HepG2 (cell line): ENCODE data around the gene DDX19B. TPM values are rescaled to one million over a fixed set of nuclear protein-coding genes. Genes with fewer than 3 reads are reported as not detected.

Experiments used
- ATAC-seq: fragments of 200-7000 bp; cut with Tn5 transposase; 3 replicates; pipeline ENCODE4 v1.9.1; 2020; ENCODE audit warnings: mild to moderate bottlenecking, moderate library complexity
- BruUV-seq: library from RNA; stranded (reverse); fragments of 400-500 nt; replicated peaks from 2 replicates; lab custom pipeline; 2021; lab: Mats Ljungman, UMichigan
- CTCF ChIA-PET: fragments of 300-600 bp; formaldehyde crosslinking; extraction: SDS; loops from one replicate; lab custom pipeline; 2021; ENCODE audit warnings: low total read pairs, inconsistent platforms, low intra/inter-chr PET ratio; lab: Yijun Ruan, JAX
- POLR2A ChIA-PET: fragments of 350-600 bp; sonication (Branson Sonifier 250); formaldehyde crosslinking; loops from one replicate; lab custom pipeline; 2020; ENCODE audit warnings: antibody characterized with exemption, inconsistent platforms; lab: Yijun Ruan, JAX
- DNase-seq: peaks from one replicate; pipeline ENCODE4 v3.0.0-alpha.2; 2015; ENCODE audit warnings: low spot score
- FAIRE-seq: peaks from 3 replicates; lab custom pipeline; 2011; peaks lifted over from hg19 to GRCh38; lab: Jason Lieb, UNC
- H2AFZ ChIP-seq: one replicate; pipeline ENCODE4 v1.6.1; 2011; ENCODE audit warnings: low read length, inconsistent platforms
- H3K27ac ChIP-seq: fragments of 300-600 bp; 3 replicates; pipeline ENCODE4 v1.8.0; 2011; ENCODE audit warnings: mixed run types, mild to moderate bottlenecking, mixed read lengths, low read length, inconsistent platforms; ENCODE audit not compliant: insufficient read depth; ENCODE audit errors: extremely low read length
- H3K27me3 ChIP-seq, 2 experiments: fragments of 200-600 bp in 1 of 2; 2 replicates in 1 of 2; 3 replicates in 1 of 2; pipeline versions ENCODE4 v1.6.0 to v1.8.0; 2011; ENCODE audit warnings: low read length in 2 of 2, mild to moderate bottlenecking in 2 of 2, moderate library complexity in 2 of 2, inconsistent platforms in 1 of 2; ENCODE audit not compliant: insufficient read depth in 2 of 2, control insufficient read depth in 1 of 2
- H3K36me3 ChIP-seq, 2 experiments: fragments of 200-600 bp in 1 of 2; replicated peaks in 1 of 2; 2 replicates in 1 of 2; 3 replicates in 1 of 2; pipeline versions ENCODE4 v1.5.1 to v1.8.0; 2011; ENCODE audit warnings: low read length in 2 of 2, inconsistent platforms in 1 of 2; ENCODE audit not compliant: insufficient read depth in 2 of 2, control insufficient read depth in 1 of 2
- H3K4me1 ChIP-seq: 2 replicates; pipeline ENCODE4 v1.5.1; 2012; ENCODE audit warnings: low read length, inconsistent platforms; ENCODE audit not compliant: insufficient read depth
- H3K4me2 ChIP-seq: 2 replicates; pipeline ENCODE4 v1.6.0; 2011; ENCODE audit warnings: low read depth, low read length, inconsistent platforms
- H3K4me3 ChIP-seq, 3 experiments: fragments of 200-600 bp in 1 of 3; sonication (generic), shearing (Covaris generic) in 1 of 3; replicated peaks in 1 of 3; 2 replicates each; pipeline ENCODE4 v1.5.1; 2011 to 2016; ENCODE audit warnings: low read length in 3 of 3, inconsistent platforms in 2 of 3, low read depth in 2 of 3, mild to moderate bottlenecking in 2 of 3, control low read depth in 1 of 3, mixed read lengths in 1 of 3; ENCODE audit not compliant: insufficient read depth in 1 of 3
- H3K79me2 ChIP-seq: one replicate; pipeline ENCODE4 v1.6.1; 2011; ENCODE audit warnings: low read length, inconsistent platforms; ENCODE audit not compliant: insufficient read depth
- H3K9ac ChIP-seq: 2 replicates; pipeline ENCODE4 v1.6.0; 2011; ENCODE audit warnings: mild to moderate bottlenecking, low read depth, low read length, inconsistent platforms; ENCODE audit not compliant: insufficient read depth
- H3K9me3 ChIP-seq: 2 replicates; pipeline ENCODE4 v1.5.1; 2012; ENCODE audit warnings: mild to moderate bottlenecking, low read length
- H4K20me1 ChIP-seq: 2 replicates; pipeline ENCODE4 v1.6.0; 2011; ENCODE audit warnings: inconsistent platforms, mild to moderate bottlenecking, low read length, moderate library complexity; ENCODE audit not compliant: insufficient read depth
- BCL6 ChIP-seq: IDR thresholded peaks from 2 replicates; pipeline ENCODE4 v1.6.1; 2016; ENCODE audit warnings: missing genetic modification reagents, missing compliant biosample characterization
- IRX3 ChIP-seq: sonication (generic); formaldehyde crosslinking; IDR thresholded peaks from 2 replicates; pipeline ENCODE4 v1.8.1; 2023; ENCODE audit warnings: mild to moderate bottlenecking, low read depth, missing genetic modification reagents, borderline replicate concordance
- ISL2 ChIP-seq: sonication (generic); formaldehyde crosslinking; IDR thresholded peaks from 2 replicates; pipeline ENCODE4 v1.5.0; 2020; ENCODE audit warnings: missing genetic modification reagents
- POGZ ChIP-seq: sonication (generic); formaldehyde crosslinking; IDR thresholded peaks from 2 replicates; pipeline ENCODE4 v1.4.0; 2020; ENCODE audit warnings: mild to moderate bottlenecking, missing genetic modification reagents
- REPIN1 ChIP-seq: sonication (generic); formaldehyde crosslinking; IDR thresholded peaks from 2 replicates; pipeline ENCODE4 v1.8.0; 2022; ENCODE audit warnings: missing genetic modification reagents, low read depth, mild to moderate bottlenecking, borderline replicate concordance
- SALL2 ChIP-seq: sonication (generic); formaldehyde crosslinking; IDR thresholded peaks from 2 replicates; pipeline ENCODE4 v1.8.1; 2023; ENCODE audit warnings: mild to moderate bottlenecking, missing genetic modification reagents, inconsistent platforms
- THAP11 ChIP-seq: IDR thresholded peaks from 2 replicates; pipeline ENCODE4 v1.6.1; 2016; ENCODE audit warnings: missing biosample characterization, missing genetic modification reagents
- ZFP36L2 ChIP-seq: sonication (generic); formaldehyde crosslinking; IDR thresholded peaks from 2 replicates; pipeline ENCODE4 v1.4.0; 2020; ENCODE audit warnings: missing genetic modification reagents
- ZNF619 ChIP-seq: sonication (generic); formaldehyde crosslinking; IDR thresholded peaks from 2 replicates; pipeline ENCODE4 v1.4.0; 2020; ENCODE audit warnings: mild to moderate bottlenecking, missing genetic modification reagents
- WGBS: methylation state at CpG from one replicate; pipeline ENCODE4 v1.1.6; 2017; ENCODE audit warnings: low lambda C conversion rate; 5-methylcytosine and 5-hydroxymethylcytosine counted together
- in situ Hi-C: cut with HindIII; loops from 2 replicates; pipeline ENCODE4 v1.10.0; 2017; ENCODE audit warnings: low pct_unique_long_range_greater_than_20kb; ENCODE audit not compliant: extremely low pct_ligation_motif_present
- intact Hi-C: fragments of 100-400 bp; cut with micrococcal nuclease; formaldehyde crosslinking; loops from one replicate; pipeline ENCODE4 v1.10.0; 2022; ENCODE audit not compliant: unreplicated experiment
- polyA plus RNA-seq, 8 experiments: library from polyadenylated mRNA; depleted of rRNA in 3 of 8; stranded (reverse) in 7 of 8; unstranded in 1 of 8; fragments of >200 nt; fragmentation: Illumina TruSeq in 4 of 8; extraction: Trizol in 4 of 8; gene quantifications; 2 replicates each; pipeline versions ENCODE4 v1.2.1 to v1.2.3, GENCODE V29; 2011 to 2016; ENCODE audit warnings: low read depth in 4 of 8, missing spikeins in 1 of 8, mixed read lengths in 1 of 8; ENCODE audit not compliant: insufficient read depth in 1 of 8
- total RNA-seq, 5 experiments: library from RNA; depleted of rRNA; stranded (reverse); fragments of >200 nt; fragmentation: Illumina TruSeq; extraction: Trizol; gene quantifications; 2 replicates each; pipeline ENCODE4 v1.2.3, GENCODE V29; 2016; ENCODE audit warnings: low read depth in 1 of 5
- TF ChIP-seq, protein P1 (sequence below): sonication (generic); formaldehyde crosslinking; IDR thresholded peaks from 2 replicates; pipeline ENCODE4 v1.5.0; 2020; ENCODE audit warnings: missing genetic modification reagents
- TF ChIP-seq, protein P2 (sequence below): sonication (generic); formaldehyde crosslinking; IDR thresholded peaks from 2 replicates; pipeline ENCODE4 v1.9.0; 2022; ENCODE audit warnings: missing genetic modification reagents, mild to moderate bottlenecking, borderline replicate concordance
- TF ChIP-seq, protein P3 (sequence below): sonication (generic); formaldehyde crosslinking; IDR thresholded peaks from 2 replicates; pipeline ENCODE4 v1.9.0; 2021; ENCODE audit warnings: missing genetic modification reagents, mild to moderate bottlenecking, borderline replicate concordance
- TF ChIP-seq, protein P4 (sequence below): sonication (generic); formaldehyde crosslinking; IDR thresholded peaks from 2 replicates; pipeline ENCODE4 v1.4.0; 2020; ENCODE audit warnings: missing genetic modification reagents
- TF ChIP-seq, protein P5 (sequence below): IDR thresholded peaks from 2 replicates; pipeline ENCODE4 v1.6.1; 2018; ENCODE audit warnings: missing genetic modification reagents, mild to moderate bottlenecking, missing compliant biosample characterization

The DDX19B gene
- total and polyA plus RNA-seq, 2 of the 13 experiments (the other 11 are each of a cell fraction or from before 2014, with no cell fraction given) = 36.2 to 40.0 TPM

DNA sequence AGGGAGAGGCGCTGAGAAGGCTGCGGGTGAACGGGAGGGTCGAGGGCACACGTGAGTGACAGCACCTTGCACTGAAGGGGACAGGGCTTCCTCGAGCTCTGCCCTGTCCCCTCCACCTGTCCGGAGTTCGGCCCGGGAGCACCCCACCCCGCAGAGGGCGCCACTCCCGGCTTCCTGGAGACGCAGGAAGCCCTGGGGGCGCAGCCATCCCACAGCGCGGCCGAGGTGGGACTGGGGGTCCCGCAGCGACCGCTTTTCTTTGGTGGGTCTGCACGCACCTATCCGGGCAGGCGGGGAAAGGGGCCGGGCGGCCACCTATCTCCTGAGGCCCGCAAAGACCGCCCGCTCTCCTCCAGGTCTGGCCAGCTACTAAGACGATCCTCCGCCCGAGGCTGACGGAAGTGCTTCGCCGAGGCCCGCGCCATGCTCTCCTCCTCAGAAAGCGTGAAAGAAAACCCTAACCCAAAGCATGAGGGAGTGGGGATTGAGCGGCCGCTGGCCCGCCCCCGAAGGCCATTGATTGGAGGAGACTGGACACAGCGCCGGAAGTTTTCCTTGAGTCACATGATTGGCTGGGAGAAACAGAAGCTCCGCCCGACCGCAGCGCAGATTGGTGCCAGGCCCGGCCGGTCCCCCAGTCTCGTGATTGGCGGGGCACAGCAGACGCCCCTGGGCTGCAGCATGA, 82.1 kb downstream of the DDX19B start:
- Histone ChIP-seq H3K4me1 (peaks cover 24% of the 10 kb centered on the region), H3K4me2 (peak overlapping the region; percentile 99), H2AFZ (no peak overlapping the region), H3K4me3 (peak overlapping the region; percentile 80 to 94 (median 85)), H3K27me3 (no peaks in the 10 kb centered on the region; a peak in 1 of 5 replicates), H3K9ac (peak overlapping the region; percentile 78), H4K20me1 (no peaks in the 10 kb centered on the region), H3K79me2 (peaks cover 15% of the 10 kb centered on the region), H3K27ac (peak overlapping the region; percentile 78), H3K36me3 (peaks cover 2 to 25% of the 10 kb centered on the region in 2 experiments; a peak in 2 of 5 replicates), H3K9me3 (no peaks in the 10 kb centered on the region)
- POLR2A ChIA-PET = interaction anchor here (0.6 to 3.6 kb wide), 61 partner anchors 9 to 1290 kb away, joined by 3 to 96 read pairs (median 5); partner anchors contain the start of genes AARS1, COG4, DDX19A and DDX19B
- WGBS = 2% methylated on average over 38 of the region's 52 CpGs
- peak; percentile 97 for FAIRE-seq
- TSS peak; percentile 73 for BruUV-seq
- peak; percentile 98 for DNase-seq
- in situ Hi-C loops = no loop called here
- CTCF ChIA-PET = interaction anchor here (0.6 to 1.4 kb wide), 2 partner anchors 73 to 89 kb away, joined by 3 to 4 read pairs; partner anchors contain the start of gene FCSK
- intact Hi-C loops = loop anchor here (2.0 to 5.0 kb wide), 3 partner anchors 56 to 90 kb away; partner anchors contain the start of gene FCSK
- peak; percentile 91 for ATAC-seq
- TF ChIP-seq ZFP36L2 (CRISPR knock-in tag) = no peak
- TF ChIP-seq, protein P1, sequence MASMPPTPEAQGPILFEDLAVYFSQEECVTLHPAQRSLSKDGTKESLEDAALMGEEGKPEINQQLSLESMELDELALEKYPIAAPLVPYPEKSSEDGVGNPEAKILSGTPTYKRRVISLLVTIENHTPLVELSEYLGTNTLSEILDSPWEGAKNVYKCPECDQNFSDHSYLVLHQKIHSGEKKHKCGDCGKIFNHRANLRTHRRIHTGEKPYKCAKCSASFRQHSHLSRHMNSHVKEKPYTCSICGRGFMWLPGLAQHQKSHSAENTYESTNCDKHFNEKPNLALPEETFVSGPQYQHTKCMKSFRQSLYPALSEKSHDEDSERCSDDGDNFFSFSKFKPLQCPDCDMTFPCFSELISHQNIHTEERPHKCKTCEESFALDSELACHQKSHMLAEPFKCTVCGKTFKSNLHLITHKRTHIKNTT (CRISPR knock-in tag) = no peak
- TF ChIP-seq BCL6 (CRISPR knock-in tag) = 0 out of 2 replicates have a peak, but pooled peaks have one; percentile 8
- no peak; the same call in 1 of the 2 replicates for TF ChIP-seq POGZ (CRISPR knock-in tag)
- TF ChIP-seq, protein P2, sequence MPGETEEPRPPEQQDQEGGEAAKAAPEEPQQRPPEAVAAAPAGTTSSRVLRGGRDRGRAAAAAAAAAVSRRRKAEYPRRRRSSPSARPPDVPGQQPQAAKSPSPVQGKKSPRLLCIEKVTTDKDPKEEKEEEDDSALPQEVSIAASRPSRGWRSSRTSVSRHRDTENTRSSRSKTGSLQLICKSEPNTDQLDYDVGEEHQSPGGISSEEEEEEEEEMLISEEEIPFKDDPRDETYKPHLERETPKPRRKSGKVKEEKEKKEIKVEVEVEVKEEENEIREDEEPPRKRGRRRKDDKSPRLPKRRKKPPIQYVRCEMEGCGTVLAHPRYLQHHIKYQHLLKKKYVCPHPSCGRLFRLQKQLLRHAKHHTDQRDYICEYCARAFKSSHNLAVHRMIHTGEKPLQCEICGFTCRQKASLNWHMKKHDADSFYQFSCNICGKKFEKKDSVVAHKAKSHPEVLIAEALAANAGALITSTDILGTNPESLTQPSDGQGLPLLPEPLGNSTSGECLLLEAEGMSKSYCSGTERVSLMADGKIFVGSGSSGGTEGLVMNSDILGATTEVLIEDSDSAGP (CRISPR knock-in tag) = peak; percentile 93; the same call in 1 of the 2 replicates
- TF ChIP-seq ZNF619 (CRISPR knock-in tag) = peak; percentile 74
- TF ChIP-seq REPIN1 (CRISPR knock-in tag) = peak; percentile 13; the same call in 1 of the 2 replicates
- TF ChIP-seq, protein P3, sequence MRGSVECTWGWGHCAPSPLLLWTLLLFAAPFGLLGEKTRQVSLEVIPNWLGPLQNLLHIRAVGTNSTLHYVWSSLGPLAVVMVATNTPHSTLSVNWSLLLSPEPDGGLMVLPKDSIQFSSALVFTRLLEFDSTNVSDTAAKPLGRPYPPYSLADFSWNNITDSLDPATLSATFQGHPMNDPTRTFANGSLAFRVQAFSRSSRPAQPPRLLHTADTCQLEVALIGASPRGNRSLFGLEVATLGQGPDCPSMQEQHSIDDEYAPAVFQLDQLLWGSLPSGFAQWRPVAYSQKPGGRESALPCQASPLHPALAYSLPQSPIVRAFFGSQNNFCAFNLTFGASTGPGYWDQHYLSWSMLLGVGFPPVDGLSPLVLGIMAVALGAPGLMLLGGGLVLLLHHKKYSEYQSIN (CRISPR knock-in tag) = no peak
- TF ChIP-seq IRX3 (CRISPR knock-in tag) = peak; percentile 60; the same call in 1 of the 2 replicates
- TF ChIP-seq, protein P4, sequence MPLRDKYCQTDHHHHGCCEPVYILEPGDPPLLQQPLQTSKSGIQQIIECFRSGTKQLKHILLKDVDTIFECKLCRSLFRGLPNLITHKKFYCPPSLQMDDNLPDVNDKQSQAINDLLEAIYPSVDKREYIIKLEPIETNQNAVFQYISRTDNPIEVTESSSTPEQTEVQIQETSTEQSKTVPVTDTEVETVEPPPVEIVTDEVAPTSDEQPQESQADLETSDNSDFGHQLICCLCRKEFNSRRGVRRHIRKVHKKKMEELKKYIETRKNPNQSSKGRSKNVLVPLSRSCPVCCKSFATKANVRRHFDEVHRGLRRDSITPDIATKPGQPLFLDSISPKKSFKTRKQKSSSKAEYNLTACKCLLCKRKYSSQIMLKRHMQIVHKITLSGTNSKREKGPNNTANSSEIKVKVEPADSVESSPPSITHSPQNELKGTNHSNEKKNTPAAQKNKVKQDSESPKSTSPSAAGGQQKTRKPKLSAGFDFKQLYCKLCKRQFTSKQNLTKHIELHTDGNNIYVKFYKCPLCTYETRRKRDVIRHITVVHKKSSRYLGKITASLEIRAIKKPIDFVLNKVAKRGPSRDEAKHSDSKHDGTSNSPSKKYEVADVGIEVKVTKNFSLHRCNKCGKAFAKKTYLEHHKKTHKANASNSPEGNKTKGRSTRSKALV (CRISPR knock-in tag) = peak; percentile 81; the same call in 1 of the 2 replicates
- TF ChIP-seq ISL2 (CRISPR knock-in tag) = peak; percentile 65
- TF ChIP-seq SALL2 (CRISPR knock-in tag) = peak; percentile 81; the same call in 1 of the 2 replicates
- peak; percentile 86 for TF ChIP-seq THAP11 (CRISPR knock-in tag)
- TF ChIP-seq, protein P5, sequence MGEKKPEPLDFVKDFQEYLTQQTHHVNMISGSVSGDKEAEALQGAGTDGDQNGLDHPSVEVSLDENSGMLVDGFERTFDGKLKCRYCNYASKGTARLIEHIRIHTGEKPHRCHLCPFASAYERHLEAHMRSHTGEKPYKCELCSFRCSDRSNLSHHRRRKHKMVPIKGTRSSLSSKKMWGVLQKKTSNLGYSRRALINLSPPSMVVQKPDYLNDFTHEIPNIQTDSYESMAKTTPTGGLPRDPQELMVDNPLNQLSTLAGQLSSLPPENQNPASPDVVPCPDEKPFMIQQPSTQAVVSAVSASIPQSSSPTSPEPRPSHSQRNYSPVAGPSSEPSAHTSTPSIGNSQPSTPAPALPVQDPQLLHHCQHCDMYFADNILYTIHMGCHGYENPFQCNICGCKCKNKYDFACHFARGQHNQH = peak; percentile 97
